GM19452 (cell line): ENCODE results near the gene FOXO1.

Experiments
- ATAC-seq: cut with Tn5 transposase; IDR thresholded peaks from one replicate; pipeline ENCODE4 v1.9.1; 2021; ENCODE audit not compliant: unreplicated experiment

The FOXO1 gene

GRCh38 chr13:40582531-40582930 lies 83.9 kb downstream of the FOXO1 start:
- no peak for ATAC-seq

DNA sequence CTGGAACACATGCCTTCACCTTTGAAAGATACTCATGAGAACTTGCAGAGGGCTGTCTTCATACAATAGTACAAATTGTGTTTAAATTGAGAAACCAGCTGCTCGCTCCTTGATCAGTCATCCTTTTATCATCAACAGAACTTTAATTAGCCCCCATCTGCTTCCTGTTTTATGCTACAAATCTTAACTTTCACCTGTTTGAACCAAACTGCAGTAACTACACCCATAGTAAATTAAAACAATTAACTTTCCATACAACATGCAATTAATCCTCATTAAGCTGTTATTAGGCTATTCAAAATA lies 85.2 kb downstream of the FOXO1 start:
- ATAC-seq = no peak

DNA sequence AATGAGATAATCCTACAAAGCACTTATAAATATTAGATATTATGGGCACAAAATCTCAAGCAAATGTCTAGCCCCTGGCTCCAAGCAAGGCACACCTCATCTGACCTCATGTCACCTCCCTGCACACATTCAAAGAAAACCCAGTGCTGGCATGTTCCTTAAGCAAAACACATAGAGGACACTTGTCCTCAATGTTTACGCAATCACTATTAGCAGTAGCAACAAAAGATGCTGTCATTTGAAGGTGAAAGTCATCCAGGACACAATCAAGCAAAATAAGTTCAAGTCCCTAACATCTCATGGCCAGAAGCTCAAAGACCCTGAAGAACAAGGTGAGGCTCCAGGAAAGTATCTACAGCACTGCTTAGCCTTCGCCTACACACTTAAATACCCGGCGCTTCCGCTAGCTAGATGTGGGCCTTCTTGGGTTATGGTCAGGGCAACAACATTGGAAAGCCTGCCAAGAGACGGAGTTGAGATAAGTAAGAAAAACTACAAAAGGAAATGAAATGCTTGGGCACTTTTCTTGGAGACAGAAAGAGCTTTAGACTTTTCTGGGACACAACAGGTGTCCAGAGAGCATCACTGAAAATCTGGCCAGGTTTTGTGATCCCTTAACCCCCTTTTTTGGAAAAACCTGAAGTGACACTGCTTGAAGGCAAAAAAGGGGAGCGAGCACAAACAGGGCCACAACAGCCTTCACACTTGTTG lies 85.7 kb downstream of the FOXO1 start:
- no peak for ATAC-seq

DNA sequence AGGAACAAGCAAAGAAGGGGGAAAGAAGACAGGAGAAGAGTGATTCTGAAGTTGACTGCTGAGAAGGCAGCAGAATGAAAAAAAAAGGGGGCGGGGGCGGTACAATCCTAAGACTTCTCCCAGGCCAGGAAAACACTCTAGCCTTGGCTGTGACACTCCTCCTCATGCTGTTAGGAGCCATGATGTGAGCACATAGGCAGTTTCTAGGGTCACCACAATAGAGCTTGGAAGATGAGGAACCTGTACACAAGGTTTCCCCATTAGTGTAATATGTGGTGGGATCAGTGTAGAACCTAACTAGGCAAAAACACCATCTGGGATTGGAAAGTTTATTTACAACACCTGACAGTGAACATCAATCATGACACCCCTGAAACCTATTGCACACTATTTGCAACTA lies 86.9 kb downstream of the FOXO1 start:
- ATAC-seq = no peak

GRCh38 chr13:40578055-40578454 lies 88.4 kb downstream of the FOXO1 start:
- no peak for ATAC-seq

DNA sequence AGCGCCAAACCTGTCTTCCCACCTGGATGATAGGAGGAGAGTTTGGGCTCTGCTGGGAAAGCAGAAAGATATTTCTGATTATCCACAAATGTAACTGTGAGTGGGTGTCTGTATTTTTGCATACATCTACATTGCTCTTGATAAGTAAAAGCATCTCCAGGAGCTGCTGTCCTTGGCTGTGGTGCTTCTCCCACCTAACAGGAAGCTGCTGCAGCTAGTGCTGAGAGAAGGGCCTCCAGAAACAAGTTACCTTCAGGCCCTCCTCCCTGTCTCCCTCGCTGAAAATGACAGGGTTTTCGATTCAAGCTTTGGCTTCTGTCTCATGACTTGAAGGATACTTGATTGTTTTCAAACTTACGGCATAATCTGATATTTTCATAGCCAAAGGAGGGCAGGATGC lies 90.1 kb downstream of the FOXO1 start:
- no peak for ATAC-seq

- no peak for ATAC-seq
These were observed 93.5 kb downstream of the FOXO1 start for GRCh38 chr13:40572961-40573360.

DNA sequence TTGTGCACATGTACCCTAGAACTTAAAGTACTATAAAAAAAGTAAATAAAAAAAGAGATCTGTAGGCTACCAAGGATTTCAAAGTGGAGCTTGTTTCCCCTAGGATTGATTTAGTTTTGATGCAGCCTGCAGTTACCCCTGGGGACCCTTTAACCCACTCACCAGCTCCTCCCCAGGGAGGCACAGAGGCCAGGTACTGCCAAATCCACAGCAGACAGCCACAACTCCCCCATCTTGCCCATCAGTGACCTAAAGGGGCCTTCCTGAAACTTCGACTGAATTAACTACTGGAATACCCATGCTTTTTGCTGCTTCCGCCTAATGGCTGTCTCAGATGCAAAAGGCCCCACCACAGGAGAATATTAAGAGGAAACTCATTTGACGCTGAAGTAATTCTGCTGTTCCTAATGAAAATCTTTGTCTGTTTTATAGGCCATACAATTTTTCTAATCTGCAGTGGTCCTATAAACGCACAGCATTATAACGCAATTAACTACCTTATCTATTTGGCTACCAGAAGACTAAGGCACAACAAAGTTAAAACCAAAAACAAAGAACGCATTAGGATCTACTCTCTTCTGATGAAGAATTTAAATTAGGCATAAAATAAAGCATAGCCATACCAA lies 95.0 kb downstream of the FOXO1 start:
- ATAC-seq = no peak

GRCh38 chr13:40570930-40571329 lies 95.5 kb downstream of the FOXO1 start:
- no peak for ATAC-seq

- no peak for ATAC-seq
These were observed 97.5 kb downstream of the FOXO1 start for GRCh38 chr13:40569024-40569350.

DNA sequence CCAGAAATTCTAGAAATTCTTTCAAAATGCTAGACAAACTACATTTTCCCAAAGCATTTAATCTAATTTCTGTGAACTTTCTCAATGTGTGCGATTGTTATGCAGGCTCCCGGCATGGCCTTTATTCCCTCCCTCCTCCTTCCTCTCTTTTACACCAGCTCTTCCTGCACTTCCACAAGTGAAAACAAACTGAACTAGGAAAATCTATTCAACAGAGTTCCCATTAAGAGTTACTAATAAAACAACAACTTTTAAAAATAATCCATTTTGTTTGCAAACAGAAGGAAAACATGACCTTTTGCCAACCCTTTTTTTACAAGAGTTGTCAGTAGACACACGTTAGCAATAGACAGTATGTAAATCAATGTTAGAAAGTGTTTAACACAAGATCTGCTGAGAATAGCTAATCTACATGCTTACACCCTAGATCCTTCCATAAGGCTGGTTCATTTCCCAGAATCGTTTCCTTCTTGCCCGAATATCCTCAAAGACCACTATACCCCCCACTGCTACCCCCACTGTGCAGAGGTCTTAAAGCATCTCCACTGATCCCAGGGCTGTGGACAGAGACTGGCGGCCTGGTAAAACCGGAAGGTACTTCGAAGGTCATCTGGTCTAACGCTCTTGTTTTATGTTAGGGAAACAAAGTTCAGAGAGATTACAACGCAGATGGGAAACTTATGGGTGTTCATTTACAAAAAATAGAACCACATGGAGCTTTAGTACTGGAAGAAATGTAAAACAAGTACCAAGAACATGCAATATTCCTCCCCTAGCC lies 98.0 kb downstream of the FOXO1 start:
- ATAC-seq = no peak

GRCh38 chr13:40566811-40567210 lies 99.6 kb downstream of the FOXO1 start:
- ATAC-seq = no peak

DNA sequence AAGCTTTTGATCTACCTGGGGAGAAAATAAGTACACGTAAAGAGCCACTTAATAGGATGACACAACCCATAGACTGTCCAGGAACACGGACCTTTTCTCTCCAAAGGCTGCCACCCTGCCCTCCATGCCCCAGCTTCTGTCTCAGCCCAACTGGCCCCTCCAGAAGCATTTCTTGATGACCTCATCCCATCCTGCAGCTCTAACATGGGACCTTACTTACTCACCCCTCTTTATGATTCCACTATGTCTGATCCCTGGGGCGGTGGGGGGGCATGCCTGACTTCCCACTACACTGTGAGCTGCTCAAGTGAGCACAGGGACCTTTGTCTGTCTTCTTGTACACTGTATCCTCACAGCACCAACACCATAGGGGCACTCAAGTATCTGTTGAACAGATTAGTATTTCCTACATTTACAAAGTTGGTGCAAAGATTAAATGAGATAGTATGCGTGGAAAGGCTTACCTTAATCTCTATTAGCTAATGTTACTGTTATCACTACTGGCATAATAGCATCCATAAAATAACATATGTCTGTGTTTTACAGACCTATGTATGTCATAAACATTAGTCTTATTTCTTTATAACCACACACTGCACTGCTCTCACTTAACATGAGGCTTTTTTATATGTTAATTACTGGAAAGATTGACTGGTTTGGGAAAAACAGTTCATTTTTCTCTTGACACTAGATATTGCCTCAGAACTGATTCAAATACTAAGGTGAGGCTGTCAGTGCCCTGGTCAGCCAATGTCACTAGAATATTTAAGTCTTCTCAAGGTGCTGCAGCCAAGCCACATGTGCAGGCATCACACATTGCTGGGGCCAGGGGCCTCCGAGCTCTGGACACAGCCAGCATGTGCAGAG lies 100.9 kb downstream of the FOXO1 start:
- ATAC-seq = no peak

DNA sequence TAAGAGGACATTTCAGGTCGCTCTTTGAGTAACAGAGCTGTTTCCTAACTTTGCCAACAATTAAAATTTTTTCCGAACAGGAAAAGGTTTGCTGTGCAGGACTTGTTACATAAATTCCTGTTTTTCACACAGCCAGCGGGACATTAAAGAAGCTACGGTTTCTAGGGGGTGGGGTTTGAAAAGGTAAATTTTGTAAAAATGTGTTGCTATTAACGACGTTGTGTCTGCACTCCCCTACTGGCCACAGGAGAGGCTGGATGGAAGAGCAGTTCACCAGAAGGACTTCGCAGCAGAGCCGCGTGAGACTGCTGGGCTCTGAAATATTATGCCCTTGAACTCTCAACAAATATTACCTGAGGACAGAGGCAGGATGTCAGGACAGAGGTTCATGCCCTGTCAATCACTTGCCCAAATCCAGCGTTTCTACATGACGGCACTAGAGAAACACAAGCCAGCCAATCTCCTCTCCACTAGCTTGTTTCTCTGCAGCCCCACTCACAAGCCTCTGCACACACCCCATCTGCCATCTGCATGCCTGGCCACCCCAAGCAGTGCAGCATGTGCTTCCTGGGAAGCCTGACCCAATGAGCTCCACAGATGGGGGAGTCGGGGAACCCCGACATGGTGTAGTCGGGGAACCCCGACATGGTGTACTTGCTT lies 102.0 kb downstream of the FOXO1 start:
- ATAC-seq = no peak

GRCh38 chr13:40563350-40564125 lies 102.9 kb downstream of the FOXO1 start:
- no peak for ATAC-seq

GRCh38 chr13:40562975-40563349 lies 103.5 kb downstream of the FOXO1 start:
- ATAC-seq = no peak

- no peak for ATAC-seq
These were observed 106.5 kb downstream of the FOXO1 start for GRCh38 chr13:40559915-40560314.

DNA sequence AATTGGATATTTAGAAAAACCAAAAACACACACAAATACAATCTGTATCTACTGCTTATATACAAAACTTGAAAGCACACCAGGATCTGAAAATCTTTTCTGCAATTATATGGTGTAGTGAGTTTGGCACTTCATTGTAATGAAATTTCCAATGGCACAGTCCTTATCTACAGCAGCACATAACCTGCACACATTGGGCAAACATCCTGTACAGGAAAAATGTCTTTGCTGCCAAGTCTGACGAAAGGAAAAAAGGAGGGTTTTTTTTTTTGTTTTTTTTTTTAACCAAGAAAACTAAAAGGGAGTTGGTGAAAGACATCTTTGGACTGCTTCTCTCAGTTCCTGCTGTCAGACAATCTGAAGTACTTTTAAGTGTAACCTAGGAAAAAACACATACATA lies 107.8 kb downstream of the FOXO1 start:
- ATAC-seq = no peak

- no peak for ATAC-seq
These were observed 110.0 kb downstream of the FOXO1 start for GRCh38 chr13:40556453-40556852.

DNA sequence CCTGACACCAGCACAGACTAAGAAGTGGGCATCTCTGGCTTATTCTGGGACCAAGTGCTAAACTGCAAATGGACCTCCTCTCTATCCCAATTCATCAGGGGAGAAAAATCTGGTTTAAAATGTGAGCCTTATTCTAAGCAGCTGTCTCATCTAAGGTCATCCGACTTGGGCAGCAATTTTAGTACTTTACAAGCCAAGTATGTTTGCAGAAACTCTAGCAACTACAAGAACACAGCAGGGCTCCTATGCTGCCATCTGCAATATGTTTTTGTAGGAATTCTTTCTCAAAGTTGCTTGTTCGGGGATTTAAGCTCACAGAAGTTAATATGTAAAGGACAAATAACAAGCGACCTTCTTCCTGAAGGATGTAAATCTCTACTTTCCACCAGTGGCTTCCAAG lies 113.1 kb downstream of the FOXO1 start:
- ATAC-seq = no peak
